Measurements from ENCODE around the gene CHERP. TPM values are rescaled to one million over a fixed set of nuclear protein-coding genes. Genes with fewer than 3 reads are reported as not detected.

The CHERP gene
- total and polyA plus RNA-seq, 2 experiments from 2014 or later = 7.8 to 38.7 TPM

- Histone ChIP-seq H3K9me2 (replicated peaks; ENCODE audit: insufficient read depth) (no peaks in the 10 kb centered on the region), H3K79me2 (peaks cover 96% of the 10 kb centered on the region), H2AFZ (no peak overlapping the region), H4K20me1 (ENCODE audit: insufficient read depth, poor library complexity, severe bottlenecking) (peaks cover 83% of the 10 kb centered on the region), H3K27me3 (no peaks in the 10 kb centered on the region), H3K4me3 (no peak overlapping the region), H3K27ac (peak overlapping the region; percentile 62), H3K36me3 (replicated peaks; ENCODE audit: insufficient read depth, low read depth) (no peaks in the 10 kb centered on the region), H3K9me3 (ENCODE audit: low read depth) (no peaks in the 10 kb centered on the region), H3K4me1 (ENCODE audit: insufficient read depth) (peaks cover 18% of the 10 kb centered on the region), H3K4me2 (no peak overlapping the region)
- 93% methylated on average over 6 of the region's 6 CpGs for WGBS (ENCODE audit: low lambda C conversion rate, missing lambda C conversion rate)
- DNase-seq (ENCODE audit: low spot score) = no peak
- TF ChIP-seq EZH2 (IDR thresholded peaks at IDR 0.05; ENCODE audit: borderline replicate concordance) (no peak), CTCF (IDR thresholded peaks at IDR 0.05; ENCODE audit: poor library complexity) (no peak), EZH2phosphoT487 (IDR thresholded peaks at IDR 0.05; ENCODE audit: low read depth, severe bottlenecking, unreplicated experiment) (no peak)
Measured at GRCh38 chr19:16581971-16582343, 39.7 kb upstream of the CHERP start.

- H3K79me2 ChIP-seq = peaks cover 96% of the 10 kb centered on the region
- H3K4me1 ChIP-seq (ENCODE audit: insufficient read depth) = peaks cover 15% of the 10 kb centered on the region
- no peak overlapping the region for H3K4me3 ChIP-seq
- H3K9me2 ChIP-seq (replicated peaks; ENCODE audit: insufficient read depth) = no peaks in the 10 kb centered on the region
- WGBS (ENCODE audit: low lambda C conversion rate, missing lambda C conversion rate) = 90% methylated on average over 12 of the region's 12 CpGs
- TF ChIP-seq EZH2phosphoT487 (IDR thresholded peaks at IDR 0.05; ENCODE audit: low read depth, severe bottlenecking, unreplicated experiment) (no peak), EZH2 (IDR thresholded peaks at IDR 0.05; ENCODE audit: borderline replicate concordance) (no peak), CTCF (IDR thresholded peaks at IDR 0.05; ENCODE audit: poor library complexity) (no peak)
- DNase-seq (ENCODE audit: low spot score) = no peak
- H3K36me3 ChIP-seq (replicated peaks; ENCODE audit: insufficient read depth, low read depth) = no peaks in the 10 kb centered on the region
- H3K9me3 ChIP-seq (ENCODE audit: low read depth) = no peaks in the 10 kb centered on the region
- peak overlapping the region; percentile 62 for H3K27ac ChIP-seq
- H3K4me2 ChIP-seq = no peak overlapping the region
- H3K27me3 ChIP-seq = no peaks in the 10 kb centered on the region
- peaks cover 83% of the 10 kb centered on the region for H4K20me1 ChIP-seq (ENCODE audit: insufficient read depth, poor library complexity, severe bottlenecking)
- H2AFZ ChIP-seq = no peak overlapping the region
Measured at GRCh38 chr19:16581145-16581970, 39.1 kb upstream of the CHERP start.

GRCh38 chr19:16579381-16579780 is 37.1 kb upstream of the CHERP start:
- Histone ChIP-seq H3K4me3 (no peak overlapping the region), H3K27me3 (no peaks in the 10 kb centered on the region), H3K4me2 (no peak overlapping the region), H3K9me2 (replicated peaks; ENCODE audit: insufficient read depth) (no peaks in the 10 kb centered on the region), H3K36me3 (replicated peaks; ENCODE audit: insufficient read depth, low read depth) (no peaks in the 10 kb centered on the region), H2AFZ (no peak overlapping the region), H3K4me1 (ENCODE audit: insufficient read depth) (peaks cover 8% of the 10 kb centered on the region), H4K20me1 (ENCODE audit: insufficient read depth, poor library complexity, severe bottlenecking) (peaks cover 83% of the 10 kb centered on the region), H3K79me2 (peaks cover 97% of the 10 kb centered on the region), H3K27ac (no peak overlapping the region), H3K9me3 (ENCODE audit: low read depth) (no peaks in the 10 kb centered on the region)
- no peak for DNase-seq (ENCODE audit: low spot score)
- TF ChIP-seq EZH2phosphoT487 (IDR thresholded peaks at IDR 0.05; ENCODE audit: low read depth, severe bottlenecking, unreplicated experiment) (no peak), EZH2 (IDR thresholded peaks at IDR 0.05; ENCODE audit: borderline replicate concordance) (no peak), CTCF (IDR thresholded peaks at IDR 0.05; ENCODE audit: poor library complexity) (no peak)
- WGBS (ENCODE audit: low lambda C conversion rate, missing lambda C conversion rate) = 95% methylated on average over 4 of the region's 4 CpGs

Data from hepatocyte (in vitro differentiated cells).